ENCODE results near the gene CGAS. TPM values are rescaled to one million over a fixed set of nuclear protein-coding genes. Genes with fewer than 3 reads are reported as not detected.
"Not testable (repeated sequence)": the region's sequence is repeated elsewhere in the genome, so short reads cannot be mapped to it uniquely, and the experiment has no call there.

Gene CGAS
- total RNA-seq, 2 donors from 2014 or later: 45.5 to 78.4 TPM

DNA sequence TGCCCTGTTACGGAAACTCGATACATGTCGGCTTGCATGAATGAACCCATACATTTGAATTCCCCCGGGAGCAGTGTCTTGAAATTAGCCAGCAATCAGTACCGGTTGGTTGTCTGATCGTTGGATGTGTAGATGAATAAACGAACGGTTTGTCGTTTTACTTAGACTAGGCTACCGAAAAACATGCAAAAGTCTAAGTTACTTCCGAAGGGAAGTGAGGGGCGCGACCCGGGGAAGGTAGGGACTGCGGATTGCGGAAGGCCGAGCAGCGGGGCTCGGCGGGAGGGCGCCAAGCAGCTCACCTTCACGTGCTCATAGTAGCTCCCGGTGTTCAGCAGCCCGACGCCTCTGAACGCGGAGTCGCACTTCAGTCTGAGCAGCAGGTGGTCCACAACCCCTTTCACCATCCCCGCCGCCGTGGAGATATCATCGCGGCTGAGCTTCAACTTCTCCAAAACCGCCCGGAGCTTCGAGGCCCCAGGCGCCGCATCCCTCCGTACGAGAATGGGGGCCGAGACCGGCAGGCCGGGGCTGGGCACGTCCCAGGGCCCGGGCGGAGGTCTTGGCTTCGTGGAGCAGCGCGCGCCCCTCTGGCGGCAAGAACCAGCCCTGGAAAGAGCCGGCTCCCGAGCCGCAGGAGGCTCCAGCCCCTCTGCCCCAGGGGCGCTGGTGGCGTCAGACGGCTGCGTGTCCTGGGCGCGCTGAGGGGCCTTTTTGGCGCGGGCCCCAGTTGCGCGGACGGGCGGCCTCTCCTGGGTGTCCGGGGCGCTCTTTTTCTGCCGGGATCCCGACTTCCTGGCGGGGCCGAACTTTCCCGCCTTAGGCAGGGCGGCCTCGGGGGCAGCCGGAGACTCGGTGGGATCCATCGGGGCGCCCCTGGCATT, 632 bp downstream of the CGAS start:
- ATAC-seq (peak; percentile 67 to 68), DNase-seq (ENCODE audit: low spot score) (peak; percentile 62)
- H3K27me3 Mint-ChIP-seq: no peaks in the 10 kb centered on the region
- H3K9me3 Mint-ChIP-seq: no peaks in the 10 kb centered on the region
- H3K27ac Mint-ChIP-seq: peak overlapping the region; percentile 86 to 91
- peak overlapping the region; percentile 94 for H3K4me3 Mint-ChIP-seq
- peaks cover 22% of the 10 kb centered on the region for H3K36me3 Mint-ChIP-seq
- peaks cover 24 to 30% of the 10 kb centered on the region in 2 donors for H3K4me1 Mint-ChIP-seq (ENCODE audit: low read depth in 2 of 2)

DNA sequence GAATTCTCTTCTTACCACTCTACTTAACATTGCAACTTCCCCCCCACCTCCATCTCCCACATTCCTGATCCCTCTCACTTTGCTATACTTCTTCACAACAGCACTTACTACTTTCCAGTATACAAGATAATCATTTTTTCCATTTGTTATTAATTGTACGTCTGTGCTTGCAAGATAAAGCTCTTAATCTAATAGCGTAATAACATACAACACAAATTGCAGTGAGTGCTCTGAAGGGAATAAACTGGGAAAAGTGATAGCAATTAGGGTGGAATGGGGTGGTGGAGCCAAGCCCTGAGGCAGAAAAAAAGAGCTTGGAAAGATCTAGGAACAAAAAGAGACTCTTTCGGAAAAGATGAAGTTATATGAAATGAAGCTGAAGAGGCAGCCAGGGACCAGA, 8.5 kb downstream of the CGAS start:
- no peaks in the 10 kb centered on the region for H3K27me3 Mint-ChIP-seq
- DNase-seq (ENCODE audit: low spot score) (no peak), ATAC-seq (no peak)
- peak overlapping the region; percentile 15 for H3K4me3 Mint-ChIP-seq
- H3K4me1 Mint-ChIP-seq (ENCODE audit: low read depth in 2 of 2): peaks cover 34 to 45% of the 10 kb centered on the region in 2 donors
- H3K9me3 Mint-ChIP-seq: no peaks in the 10 kb centered on the region
- peaks cover 37% of the 10 kb centered on the region for H3K36me3 Mint-ChIP-seq
- H3K27ac Mint-ChIP-seq: peak overlapping the region; percentile 8 to 51

DNA sequence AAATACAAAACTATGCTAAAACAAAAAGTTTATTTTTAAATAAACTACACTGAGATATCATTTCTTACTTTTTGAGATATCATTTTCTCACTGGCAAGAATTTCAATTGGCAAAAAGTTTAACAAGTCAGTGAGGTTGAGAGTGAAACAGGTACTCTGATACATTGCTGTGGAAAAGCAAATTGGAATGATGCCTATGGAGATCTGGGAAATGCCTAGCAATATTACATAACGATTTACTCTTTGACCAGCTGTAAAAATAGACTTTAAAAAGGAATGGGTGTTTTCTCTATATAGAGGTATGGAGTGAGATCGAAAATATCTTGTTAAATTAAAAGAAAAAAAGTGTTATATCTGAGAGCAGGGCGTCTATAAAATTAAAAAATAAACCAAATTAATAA, 16.9 kb downstream of the CGAS start:
- ATAC-seq (no peak), DNase-seq (ENCODE audit: low spot score) (no peak)
- Mint-ChIP-seq H3K36me3 (peaks cover 23% of the 10 kb centered on the region), H3K9me3 (no peaks in the 10 kb centered on the region), H3K27ac (no peak overlapping the region), H3K27me3 (no peaks in the 10 kb centered on the region), H3K4me1 (ENCODE audit: low read depth in 2 of 2) (peaks cover 5 to 7% of the 10 kb centered on the region in 2 donors), H3K4me3 (no peak overlapping the region)

DNA sequence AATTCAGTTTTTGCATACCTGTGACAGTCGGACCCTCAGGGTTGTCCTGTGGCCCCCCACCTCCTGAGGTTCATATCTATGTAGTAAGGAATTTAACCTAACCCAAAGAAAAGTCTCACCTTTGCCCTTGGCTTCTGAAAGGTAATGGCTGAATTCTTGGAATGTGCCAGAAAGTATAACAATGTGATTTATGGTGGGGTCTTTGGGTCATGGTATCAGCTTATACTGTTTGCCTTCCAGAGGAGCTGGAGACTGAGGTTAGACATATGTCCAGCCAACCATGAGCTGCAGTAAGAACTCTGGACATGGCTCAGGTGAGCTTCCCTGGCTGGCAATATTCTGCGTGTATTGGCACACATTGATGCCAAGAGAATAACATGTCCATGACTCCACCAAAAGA, 30.6 kb downstream of the CGAS start:
- peaks cover 19 to 22% of the 10 kb centered on the region in 2 donors for H3K4me1 Mint-ChIP-seq (ENCODE audit: low read depth in 2 of 2)
- peaks cover 15% of the 10 kb centered on the region for H3K36me3 Mint-ChIP-seq
- ATAC-seq (no peak), DNase-seq (ENCODE audit: low spot score) (no peak)
- no peak overlapping the region for H3K4me3 Mint-ChIP-seq
- H3K9me3 Mint-ChIP-seq: no peaks in the 10 kb centered on the region
- H3K27me3 Mint-ChIP-seq: no peaks in the 10 kb centered on the region
- H3K27ac Mint-ChIP-seq: peak overlapping the region; percentile 74 to 85

DNA sequence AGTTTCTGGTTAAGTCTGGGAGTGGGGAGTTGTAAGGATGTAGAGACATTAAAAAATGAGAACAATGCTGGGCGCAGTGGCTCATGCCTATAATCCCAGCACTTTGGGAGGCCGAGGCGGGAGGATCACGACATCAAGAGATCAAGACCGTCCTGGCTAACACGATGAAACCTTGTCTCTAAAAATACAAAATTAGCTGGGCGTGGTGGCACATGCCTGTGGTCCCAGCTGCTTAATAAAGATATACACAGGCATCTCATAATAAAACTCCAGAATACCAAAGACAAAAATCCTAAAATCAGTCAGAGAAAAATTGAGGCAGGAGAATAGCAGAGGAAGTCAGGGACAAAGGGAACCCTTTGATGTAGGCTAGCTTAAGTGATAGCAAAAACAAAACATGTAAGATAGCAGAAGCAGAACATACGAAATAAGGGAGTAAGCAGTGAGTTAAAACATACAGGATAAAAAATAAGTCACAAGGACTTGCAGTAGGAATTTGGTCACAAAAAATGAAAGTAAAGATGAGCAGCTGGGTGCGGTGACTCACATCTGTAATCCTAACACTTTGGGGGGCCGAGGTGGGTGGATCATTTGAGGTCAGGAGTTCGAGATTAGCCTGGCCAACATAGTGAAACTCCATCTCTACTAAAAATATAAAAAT, 33.9 kb downstream of the CGAS start:
- DNase-seq (ENCODE audit: low spot score) (no peak), ATAC-seq (no peak)
- peak overlapping the region; percentile 4 to 19 for H3K27ac Mint-ChIP-seq
- peaks cover 19 to 22% of the 10 kb centered on the region in 2 donors for H3K4me1 Mint-ChIP-seq (ENCODE audit: low read depth in 2 of 2)
- peaks cover 15% of the 10 kb centered on the region for H3K36me3 Mint-ChIP-seq
- peak overlapping the region; percentile 9 for H3K4me3 Mint-ChIP-seq
- no peaks in the 10 kb centered on the region for H3K9me3 Mint-ChIP-seq
- H3K27me3 Mint-ChIP-seq: no peaks in the 10 kb centered on the region

DNA sequence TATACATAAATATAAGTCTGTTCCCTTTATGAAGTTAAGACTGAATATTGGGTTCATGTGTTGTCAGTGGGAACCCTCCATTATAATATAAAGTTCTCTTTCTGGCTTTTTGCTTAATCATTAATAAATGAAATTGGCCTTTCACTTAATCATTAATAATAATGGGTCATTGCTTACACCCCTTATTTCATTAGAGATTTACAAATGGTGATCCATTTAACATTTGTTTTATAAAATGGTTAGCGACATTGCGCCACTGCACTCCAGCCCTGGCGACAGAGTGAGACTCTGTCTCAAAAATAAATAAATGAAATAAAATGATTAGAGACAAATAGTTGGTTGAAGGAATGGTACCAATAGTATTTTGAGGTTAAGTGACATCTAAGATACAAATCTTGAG, 39.0 kb downstream of the CGAS start:
- Mint-ChIP-seq H3K4me1 (ENCODE audit: low read depth in 2 of 2) (peaks cover under 1 to 2% of the 10 kb centered on the region in 2 donors), H3K4me3 (no peak overlapping the region), H3K27me3 (no peaks in the 10 kb centered on the region), H3K36me3 (peaks cover 2% of the 10 kb centered on the region), H3K9me3 (no peaks in the 10 kb centered on the region), H3K27ac (no peak overlapping the region)
- ATAC-seq (no peak), DNase-seq (ENCODE audit: low spot score) (no peak)

DNA sequence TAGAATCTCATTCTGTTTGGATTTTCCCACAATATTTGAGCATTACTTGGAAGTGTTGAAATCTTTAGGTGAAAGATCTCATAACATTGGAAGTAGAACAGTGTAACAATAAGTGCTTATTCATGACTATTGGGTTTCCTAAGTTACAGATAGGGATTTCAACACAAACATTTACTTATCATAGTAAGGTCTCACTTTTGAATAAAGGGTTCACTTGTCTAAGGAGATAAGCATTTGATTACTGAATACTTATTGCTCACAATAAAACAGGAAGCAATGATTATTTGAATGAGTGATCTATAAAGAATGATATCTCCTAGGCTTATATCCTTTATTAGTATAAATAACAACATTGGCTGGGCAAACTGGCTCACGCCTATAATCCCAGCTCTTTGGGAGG, 42.7 kb downstream of the CGAS start:
- ATAC-seq: no peak
- Mint-ChIP-seq H3K27me3 (no peaks in the 10 kb centered on the region), H3K9me3 (no peaks in the 10 kb centered on the region), H3K4me3 (no peak overlapping the region), H3K36me3 (no peaks in the 10 kb centered on the region), H3K4me1 (ENCODE audit: low read depth in 2 of 2) (no peaks in the 10 kb centered on the region), H3K27ac (no peak overlapping the region)
- no peak for DNase-seq (ENCODE audit: low spot score)

DNA sequence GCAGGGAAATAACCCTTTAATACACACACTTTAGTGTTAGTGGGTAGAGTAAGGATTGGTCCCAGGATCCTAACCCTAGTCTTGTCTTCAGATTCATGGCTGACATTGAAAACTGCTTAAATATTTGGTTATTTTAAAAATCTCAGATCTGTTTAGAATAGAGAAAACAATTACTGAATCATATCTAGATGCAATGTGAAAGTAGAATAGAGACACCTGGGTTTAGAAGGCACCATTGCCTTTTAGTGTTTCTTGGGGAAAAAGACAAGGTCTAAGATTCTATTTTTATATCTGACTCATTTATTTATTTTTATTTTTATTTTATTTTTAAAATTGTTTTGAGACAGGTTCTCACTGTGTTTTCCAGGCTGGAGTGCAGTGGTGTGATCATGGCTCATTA, 51.4 kb downstream of the CGAS start:
- Mint-ChIP-seq H3K27ac (no peak overlapping the region), H3K36me3 (no peaks in the 10 kb centered on the region), H3K27me3 (no peaks in the 10 kb centered on the region), H3K9me3 (no peaks in the 10 kb centered on the region), H3K4me1 (ENCODE audit: low read depth in 2 of 2) (no peaks in the 10 kb centered on the region), H3K4me3 (no peak overlapping the region)
- DNase-seq (ENCODE audit: low spot score) (no peak), ATAC-seq (no peak)

DNA sequence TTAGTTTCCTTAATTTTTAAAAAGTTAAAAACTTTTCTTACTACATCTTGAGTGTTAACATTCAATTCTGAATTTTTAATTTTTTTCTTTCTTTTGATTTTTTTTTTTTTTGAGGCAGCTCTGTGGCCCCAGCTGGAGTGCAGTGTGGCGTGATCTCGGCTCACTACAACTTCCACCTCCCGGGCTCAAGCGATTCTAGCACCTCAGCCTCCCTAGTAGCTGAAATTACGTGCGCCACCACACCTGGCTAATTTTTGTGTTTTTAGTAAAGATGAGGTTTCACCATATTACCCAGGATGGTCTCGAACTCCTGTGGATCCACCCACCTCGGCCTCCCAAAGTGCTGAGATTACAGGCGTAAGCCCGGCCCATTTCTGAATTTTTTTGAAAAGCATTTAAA, 56.2 kb downstream of the CGAS start:
- ATAC-seq (no peak), DNase-seq (ENCODE audit: low spot score) (no peak)
- Mint-ChIP-seq H3K4me3 (no peak overlapping the region), H3K27me3 (no peaks in the 10 kb centered on the region), H3K27ac (no peak overlapping the region), H3K36me3 (no peaks in the 10 kb centered on the region), H3K9me3 (no peaks in the 10 kb centered on the region), H3K4me1 (ENCODE audit: low read depth in 2 of 2) (peaks cover 0 to 7% of the 10 kb centered on the region in 2 donors)

DNA sequence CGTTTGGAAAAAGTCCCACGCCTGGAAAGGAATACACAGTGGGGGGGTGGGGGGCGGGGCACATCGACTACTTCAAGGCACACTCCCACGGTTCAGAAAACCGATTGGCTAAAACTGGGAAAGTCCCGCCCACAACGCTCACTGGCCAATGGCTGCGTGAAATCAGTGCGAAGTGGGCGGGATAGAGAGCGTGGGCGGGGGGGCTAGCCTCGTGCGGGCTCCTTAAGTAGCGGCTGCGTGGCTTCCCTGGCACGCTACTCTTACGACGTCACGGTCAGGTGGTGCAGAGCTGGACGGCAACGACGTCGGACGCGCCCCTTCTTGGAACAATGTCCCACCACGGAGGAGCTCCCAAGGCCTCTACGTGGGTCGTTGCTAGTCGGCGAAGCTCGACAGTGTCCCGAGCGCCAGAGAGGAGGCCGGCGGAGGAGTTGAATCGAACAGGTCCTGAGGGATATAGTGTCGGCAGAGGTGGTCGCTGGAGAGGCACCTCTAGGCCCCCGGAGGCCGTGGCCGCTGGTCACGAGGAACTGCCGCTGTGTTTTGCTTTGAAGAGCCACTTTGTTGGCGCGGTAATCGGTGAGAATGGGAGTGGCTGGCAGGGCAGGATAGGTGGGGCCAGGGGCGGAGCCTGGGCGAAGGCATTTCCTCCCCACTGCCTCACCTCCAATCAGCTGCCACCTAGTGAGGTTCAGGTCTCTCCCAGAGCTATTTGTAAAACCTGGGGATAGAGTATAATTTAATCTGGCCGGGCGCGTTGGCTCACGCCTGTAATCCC, 57.3 kb downstream of the CGAS start, which contains the start of gene DDX43:
DDX43 (plus strand) TSS at position 252 of the 778 bp plus-strand sequence; CDS start at position 330, 78 bp downstream.
- peak; percentile 69 for DNase-seq (ENCODE audit: low spot score)
- H3K4me1 Mint-ChIP-seq (ENCODE audit: low read depth in 2 of 2): peaks cover 0 to 7% of the 10 kb centered on the region in 2 donors
- no peaks in the 10 kb centered on the region for H3K36me3 Mint-ChIP-seq
- no peaks in the 10 kb centered on the region for H3K27me3 Mint-ChIP-seq
- ATAC-seq: peak in 1 of 2 donors; percentile 92
- H3K4me3 Mint-ChIP-seq: no peak within 1 kb of the TSS
- peak within 1 kb of the TSS in 1 of 2 donors; percentile 85 for H3K27ac Mint-ChIP-seq
- H3K9me3 Mint-ChIP-seq: no peaks in the 10 kb centered on the region

DNA sequence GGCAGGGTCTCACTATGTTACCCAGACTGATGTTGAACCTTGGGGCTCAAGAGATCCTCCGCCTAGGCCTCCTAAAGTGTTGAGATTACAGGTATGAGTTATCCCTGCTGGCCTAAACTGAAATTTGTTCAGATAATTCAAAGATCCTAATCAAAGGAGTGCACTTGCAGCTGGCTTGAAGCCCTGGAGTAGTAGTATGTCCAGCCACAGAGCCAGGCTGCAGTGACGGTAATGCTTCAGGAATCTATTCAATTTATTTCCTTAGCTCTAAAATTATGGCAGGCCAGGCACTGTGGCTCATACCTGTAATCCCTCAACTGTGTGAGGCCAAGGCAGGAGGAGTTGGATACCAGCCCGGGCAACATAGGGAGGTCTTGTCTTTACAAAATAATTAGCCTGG, 58.8 kb downstream of the CGAS start:
- DNase-seq (ENCODE audit: low spot score) (no peak), ATAC-seq (no peak)
- no peaks in the 10 kb centered on the region for H3K27me3 Mint-ChIP-seq
- H3K4me1 Mint-ChIP-seq (ENCODE audit: low read depth in 2 of 2): peaks cover 5 to 9% of the 10 kb centered on the region in 2 donors
- no peaks in the 10 kb centered on the region for H3K9me3 Mint-ChIP-seq
- H3K36me3 Mint-ChIP-seq: no peaks in the 10 kb centered on the region
- no peak overlapping the region for H3K27ac Mint-ChIP-seq
- no peak overlapping the region for H3K4me3 Mint-ChIP-seq

DNA sequence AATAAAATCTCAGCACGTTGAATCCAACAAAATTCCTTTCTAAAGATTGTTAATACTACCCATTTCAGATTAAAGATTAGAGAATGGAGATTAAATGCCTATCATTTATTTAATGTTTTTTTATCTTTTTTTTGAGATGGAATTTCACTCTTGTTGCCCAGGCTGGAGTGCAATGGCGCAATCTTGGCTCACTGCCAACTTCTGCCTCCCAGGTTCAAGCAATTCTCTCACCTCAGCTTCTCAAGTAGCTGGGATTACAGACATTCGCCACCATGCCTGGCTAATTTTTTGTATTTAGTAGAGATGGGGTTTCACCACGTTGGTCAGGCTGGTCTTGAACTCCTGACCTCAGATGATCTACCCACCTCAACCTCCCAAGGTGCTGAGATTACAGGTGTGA, 59.9 kb downstream of the CGAS start:
- H3K27ac Mint-ChIP-seq: not testable (repeated sequence)

DNA sequence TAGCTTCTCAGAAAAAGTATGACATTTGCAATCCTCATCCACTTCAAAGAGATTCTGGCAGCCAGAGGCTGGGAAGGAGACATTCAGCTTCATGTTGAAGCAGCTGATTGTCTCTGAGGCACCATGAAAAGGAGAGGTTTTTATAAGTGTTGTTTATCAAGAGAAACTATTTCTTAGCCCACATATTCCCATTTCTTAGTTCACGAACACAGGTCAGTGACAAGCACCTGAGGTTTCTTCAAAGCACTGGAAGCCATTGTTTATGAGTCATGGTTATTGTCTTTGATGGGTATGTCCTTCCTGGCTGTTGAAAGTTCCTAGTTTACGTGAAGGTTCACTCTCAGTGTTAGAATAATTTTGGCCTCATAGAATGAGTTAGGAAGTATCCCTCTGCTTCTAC, 60.4 kb downstream of the CGAS start:
- no peak overlapping the region for H3K4me3 Mint-ChIP-seq
- peaks cover 5 to 9% of the 10 kb centered on the region in 2 donors for H3K4me1 Mint-ChIP-seq (ENCODE audit: low read depth in 2 of 2)
- no peaks in the 10 kb centered on the region for H3K36me3 Mint-ChIP-seq
- peak overlapping the region in 1 of 2 donors; percentile 4 for H3K27ac Mint-ChIP-seq
- no peaks in the 10 kb centered on the region for H3K27me3 Mint-ChIP-seq
- no peak for ATAC-seq
- no peaks in the 10 kb centered on the region for H3K9me3 Mint-ChIP-seq
- no peak for DNase-seq (ENCODE audit: low spot score)

More for the DNA sequence above, 59.9 kb downstream of the CGAS start:
- H3K36me3 Mint-ChIP-seq; H3K27me3 Mint-ChIP-seq; H3K4me1 Mint-ChIP-seq (ENCODE audit: low read depth in 2 of 2); H3K9me3 Mint-ChIP-seq; DNase-seq (ENCODE audit: low spot score); ATAC-seq; H3K4me3 Mint-ChIP-seq: not testable (repeated sequence)
